CD4-positive, alpha-beta T cell treated with Interleukin-17A for 1 hour (primary cell): ENCODE measurements around the gene RMC1.
"Not testable (repeated sequence)": the region's sequence is repeated elsewhere in the genome, so short reads cannot be mapped to it uniquely, and the experiment has no call there.

Experiments
- DNase-seq: peaks from one replicate; pipeline ENCODE4 v3.0.0-alpha.2; 2020

RMC1 gene

GRCh38 chr18:23536204-23536603, 32.9 kb downstream of the RMC1 start:
- DNase-seq: no peak

- no peak for DNase-seq
Observed at GRCh38 chr18:23537274-23537673, 34.0 kb downstream of the RMC1 start.

GRCh38 chr18:23538001-23538400, 34.7 kb downstream of the RMC1 start:
- no peak for DNase-seq

GRCh38 chr18:23538870-23539269, 35.6 kb downstream of the RMC1 start:
- DNase-seq: no peak

GRCh38 chr18:23539296-23539695, 36.0 kb downstream of the RMC1 start:
- DNase-seq: no peak

- DNase-seq: no peak
Observed at GRCh38 chr18:23539911-23540525, 36.7 kb downstream of the RMC1 start.

- peak; percentile 49 for DNase-seq
Observed at GRCh38 chr18:23540867-23541266, 37.6 kb downstream of the RMC1 start.

GRCh38 chr18:23541349-23542093, 38.2 kb downstream of the RMC1 start:
- no peak for DNase-seq

GRCh38 chr18:23542461-23542860, 39.1 kb downstream of the RMC1 start:
- DNase-seq: no peak

GRCh38 chr18:23545247-23545789, 42.0 kb downstream of the RMC1 start:
- DNase-seq: no peak

GRCh38 chr18:23547306-23547705, 44.0 kb downstream of the RMC1 start:
- DNase-seq: no peak

- DNase-seq: no peak
Observed at GRCh38 chr18:23547846-23548245, 44.5 kb downstream of the RMC1 start.

GRCh38 chr18:23548275-23548674, 45.0 kb downstream of the RMC1 start:
- DNase-seq: no peak

GRCh38 chr18:23548719-23549118, 45.4 kb downstream of the RMC1 start:
- DNase-seq: no peak

GRCh38 chr18:23550898-23551297, 47.6 kb downstream of the RMC1 start:
- no peak for DNase-seq

GRCh38 chr18:23551978-23552377, 48.7 kb downstream of the RMC1 start:
- DNase-seq: no peak

- no peak for DNase-seq
Observed at GRCh38 chr18:23552505-23552904, 49.2 kb downstream of the RMC1 start.

GRCh38 chr18:23553887-23554286, 50.6 kb downstream of the RMC1 start:
- no peak for DNase-seq

- DNase-seq: no peak
Observed at GRCh38 chr18:23556145-23556780, 53.0 kb downstream of the RMC1 start.

- not testable (repeated sequence) for DNase-seq
Observed at GRCh38 chr18:23557511-23557910, 54.2 kb downstream of the RMC1 start.

- no peak for DNase-seq
Observed at GRCh38 chr18:23560186-23560585, 56.9 kb downstream of the RMC1 start.

- DNase-seq: peak; percentile 49
Observed at GRCh38 chr18:23563377-23564043, 60.2 kb downstream of the RMC1 start.

GRCh38 chr18:23565916-23566547, 62.7 kb downstream of the RMC1 start:
- DNase-seq: no peak
